ENCODE data around the gene COL4A2.
A peak's percentile ranks its signal among the peaks of the same experiment; 100 is the strongest.

Gene COL4A2

DNA sequence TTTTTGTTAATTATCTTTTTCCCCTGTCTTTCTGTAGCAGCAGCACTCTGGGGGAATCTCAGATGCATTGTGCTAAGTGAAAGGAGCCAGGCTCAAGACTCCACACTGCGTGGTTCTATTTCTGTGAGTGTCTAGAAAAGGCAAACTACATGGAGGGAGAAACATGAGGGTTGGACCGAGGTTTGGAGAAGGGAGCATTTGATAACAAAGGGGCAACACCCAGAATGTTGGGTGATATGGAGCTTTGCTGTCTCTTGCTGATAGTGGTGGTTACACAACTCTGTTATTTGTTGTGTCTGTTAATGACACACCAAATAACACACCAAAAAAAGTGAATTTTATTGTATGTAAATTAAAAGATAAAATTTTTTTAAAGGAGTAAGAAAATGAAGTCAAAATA, 107.8 kb downstream of the COL4A2 start:
- Mint-ChIP-seq H3K36me3 (ENCODE audit: low read depth) (peaks cover 30% of the 10 kb centered on the region), H3K27ac (peak overlapping the region in 1 of 3 experiments; percentile 64), H3K27me3 (ENCODE audit: low read depth) (no peaks in the 10 kb centered on the region), H3K4me3 (no peak overlapping the region), H3K9me3 (no peaks in the 10 kb centered on the region), H3K4me1 (peaks cover 70% of the 10 kb centered on the region)
- TF ChIP-seq CTCF (IDR thresholded peaks at IDR 0.05; ENCODE audit: unreplicated experiment in 3 of 3): no peak

DNA sequence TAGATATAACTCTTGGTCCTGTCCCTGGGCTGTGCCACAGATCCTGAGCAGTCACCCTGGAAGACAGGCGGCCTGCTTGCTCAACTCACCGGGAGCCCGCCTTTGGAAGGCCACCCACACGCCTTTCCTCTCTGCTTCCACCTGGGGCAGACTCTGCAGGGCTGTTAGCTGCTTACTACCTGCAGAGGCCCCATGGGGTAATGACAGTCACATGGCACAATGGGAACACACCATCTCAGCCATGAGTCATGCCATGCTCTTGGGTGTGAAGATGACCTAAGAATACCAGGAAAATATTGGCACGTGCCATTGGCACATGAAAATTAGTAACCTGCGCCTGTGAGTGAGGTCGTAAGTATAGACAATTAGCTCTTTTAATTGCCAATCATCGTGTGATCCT, 108.6 kb downstream of the COL4A2 start:
- H3K4me1 Mint-ChIP-seq: peaks cover 64% of the 10 kb centered on the region
- H3K27me3 Mint-ChIP-seq (ENCODE audit: low read depth): no peaks in the 10 kb centered on the region
- peak overlapping the region in 1 of 3 experiments; percentile 52 for H3K27ac Mint-ChIP-seq
- TF ChIP-seq CTCF (IDR thresholded peaks at IDR 0.05; ENCODE audit: unreplicated experiment in 3 of 3): no peak
- H3K4me3 Mint-ChIP-seq: no peak overlapping the region
- peaks cover 27% of the 10 kb centered on the region for H3K36me3 Mint-ChIP-seq (ENCODE audit: low read depth)
- no peaks in the 10 kb centered on the region for H3K9me3 Mint-ChIP-seq

GRCh38 chr13:110416131-110417025, 109.3 kb downstream of the COL4A2 start:
- Mint-ChIP-seq H3K36me3 (ENCODE audit: low read depth) (peaks cover 31% of the 10 kb centered on the region), H3K4me1 (peaks cover 57% of the 10 kb centered on the region)

GRCh38 chr13:110418944-110419343, 111.9 kb downstream of the COL4A2 start:
- peaks cover 39% of the 10 kb centered on the region for H3K4me1 Mint-ChIP-seq
- TF ChIP-seq CTCF (IDR thresholded peaks at IDR 0.05; ENCODE audit: unreplicated experiment in 3 of 3): no peak
- H3K27ac Mint-ChIP-seq: peak overlapping the region; percentile 82 to 92 (median 86)

More at GRCh38 chr13:110416131-110417025, 109.3 kb downstream of the COL4A2 start:
- Mint-ChIP-seq H3K27me3 (ENCODE audit: low read depth) (no peaks in the 10 kb centered on the region), H3K27ac (peak overlapping the region in 2 of 3 experiments; percentile 34 to 52), H3K9me3 (no peaks in the 10 kb centered on the region), H3K4me3 (no peak overlapping the region)
- no peak for TF ChIP-seq CTCF (IDR thresholded peaks at IDR 0.05; ENCODE audit: unreplicated experiment in 3 of 3)

DNA sequence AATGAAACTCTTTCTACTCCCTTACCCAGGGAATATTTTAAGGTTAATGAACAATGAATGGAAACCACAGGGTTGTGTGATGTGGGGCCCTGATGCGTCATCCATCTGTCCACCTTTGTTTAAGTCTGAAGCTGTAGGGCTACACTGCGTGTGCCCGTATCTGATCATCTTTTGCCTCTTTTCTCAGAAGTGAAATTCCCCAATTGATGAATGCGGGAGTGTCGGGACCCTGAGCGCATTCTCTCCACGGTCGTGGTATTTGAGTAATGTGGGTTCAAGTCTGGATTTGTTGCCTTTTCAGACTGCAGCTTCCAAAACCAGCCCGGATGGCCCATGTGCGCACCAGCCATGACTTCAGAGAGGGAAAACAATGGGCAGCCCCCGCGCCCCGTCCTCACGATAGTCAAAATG, 112.3 kb downstream of the COL4A2 start:
- Mint-ChIP-seq H3K27me3 (ENCODE audit: low read depth) (no peaks in the 10 kb centered on the region), H3K4me1 (peaks cover 37% of the 10 kb centered on the region), H3K4me3 (peak overlapping the region in 1 of 3 experiments; percentile 24), H3K9me3 (no peaks in the 10 kb centered on the region), H3K27ac (peak overlapping the region; percentile 82 to 92 (median 86)), H3K36me3 (ENCODE audit: low read depth) (peaks cover 41% of the 10 kb centered on the region)
- TF ChIP-seq CTCF (IDR thresholded peaks at IDR 0.05; ENCODE audit: unreplicated experiment in 3 of 3): no peak

More at GRCh38 chr13:110418944-110419343, 111.9 kb downstream of the COL4A2 start:
- Mint-ChIP-seq H3K9me3 (no peaks in the 10 kb centered on the region), H3K27me3 (ENCODE audit: low read depth) (no peaks in the 10 kb centered on the region), H3K36me3 (ENCODE audit: low read depth) (peaks cover 41% of the 10 kb centered on the region), H3K4me3 (no peak overlapping the region)
